Endothelial cell of umbilical vein (primary cell): ENCODE results near the gene CYP46A1. TPM values are rescaled to one million over a fixed set of nuclear protein-coding genes. Genes with fewer than 3 reads are reported as not detected.

Source experiments
- BruUV-seq: library from RNA; stranded (reverse); fragments of 400-500 nt; replicated peaks from 2 replicates; lab custom pipeline; 2021; lab: Mats Ljungman, UMichigan
- CTCF ChIA-PET: fragments of 300-600, 350-600 bp; sonication (Branson Sonifier 250); formaldehyde crosslinking; loops from one replicate; lab custom pipeline; 2021; ENCODE audit warnings: antibody characterized with exemption, inconsistent platforms; lab: Charles Lee
- POLR2A ChIA-PET: fragments of 300-600, 350-600 bp; sonication (Branson Sonifier 250); formaldehyde crosslinking; loops from one replicate; lab custom pipeline; 2021; ENCODE audit warnings: antibody characterized with exemption, inconsistent platforms; lab: Charles Lee
- DNase-seq: peaks from one replicate; pipeline ENCODE4 v3.0.0-alpha.2; 2011; ENCODE audit warnings: low read depth, low spot score
- FAIRE-seq: peaks from 2 replicates; lab custom pipeline; 2011; peaks lifted over from hg19 to GRCh38; lab: Jason Lieb, UNC
- H2AFZ ChIP-seq: 2 replicates; pipeline ENCODE4 v1.6.0; 2012; ENCODE audit warnings: low read depth, low read length, control low read depth, inconsistent platforms
- H3K27ac ChIP-seq: 2 replicates; pipeline ENCODE4 v1.5.1; 2011; ENCODE audit warnings: low read depth, mild to moderate bottlenecking, control low read depth, low read length, moderate library complexity; ENCODE audit not compliant: insufficient read depth
- H3K27me3 ChIP-seq, 2 experiments: 2 replicates each; pipeline versions ENCODE4 v1.6.0 to v1.6.1; 2011; ENCODE audit warnings: low read length in 2 of 2, mixed read lengths in 1 of 2; ENCODE audit not compliant: control insufficient read depth in 2 of 2, insufficient read depth in 2 of 2
- H3K36me3 ChIP-seq, 2 experiments: 2 replicates in 1 of 2; 3 replicates in 1 of 2; pipeline ENCODE4 v1.5.1; 2011; ENCODE audit warnings: low read length in 2 of 2, mild to moderate bottlenecking in 1 of 2, moderate library complexity in 1 of 2; ENCODE audit not compliant: control insufficient read depth in 2 of 2, insufficient read depth in 2 of 2; ENCODE audit errors: extremely low read depth in 1 of 2
- H3K4me1 ChIP-seq: 3 replicates; pipeline ENCODE4 v1.5.1; 2011; ENCODE audit warnings: mild to moderate bottlenecking, low read length; ENCODE audit not compliant: control insufficient read depth, insufficient read depth; ENCODE audit errors: extremely low read depth
- H3K4me2 ChIP-seq: 2 replicates; pipeline ENCODE4 v1.6.1; 2011; ENCODE audit warnings: low read length, control low read depth, mixed read lengths; ENCODE audit not compliant: insufficient read depth
- H3K4me3 ChIP-seq, 3 experiments: fragments of 200-600 bp in 1 of 3; sonication (generic), shearing (Covaris generic) in 1 of 3; replicated peaks in 1 of 3; 2 replicates each; pipeline ENCODE4 v1.5.1; 2011 to 2016; ENCODE audit warnings: control low read depth in 3 of 3, low read length in 3 of 3, mild to moderate bottlenecking in 2 of 3, inconsistent platforms in 1 of 3, low read depth in 1 of 3, moderate library complexity in 1 of 3; ENCODE audit not compliant: insufficient read depth in 1 of 3
- H3K79me2 ChIP-seq: 2 replicates; pipeline ENCODE4 v1.6.0; 2012; ENCODE audit warnings: low read length, inconsistent platforms; ENCODE audit not compliant: control insufficient read depth, insufficient read depth
- H3K9ac ChIP-seq: replicated peaks from 2 replicates; pipeline ENCODE3; 2011; ENCODE audit warnings: low read length, control low read depth; ENCODE audit not compliant: insufficient read depth; ENCODE audit errors: extremely low read depth
- H3K9me1 ChIP-seq: replicated peaks from 3 replicates; pipeline ENCODE4 v1.6.0; 2011; ENCODE audit warnings: mild to moderate bottlenecking, low read length; ENCODE audit not compliant: control insufficient read depth, insufficient read depth; ENCODE audit errors: extremely low read depth
- H3K9me3 ChIP-seq: replicated peaks from 2 replicates; pipeline ENCODE4 v1.5.1; 2012; ENCODE audit warnings: low read length, inconsistent platforms; ENCODE audit not compliant: control insufficient read depth, insufficient read depth
- H4K20me1 ChIP-seq: replicated peaks from 2 replicates; pipeline ENCODE3; 2011; ENCODE audit warnings: mild to moderate bottlenecking, low read length; ENCODE audit not compliant: control insufficient read depth, insufficient read depth; ENCODE audit errors: extremely low read depth
- CTCF ChIP-seq, 2 donors: IDR thresholded peaks; 1 replicate in 1 of 2; 2 replicates in 1 of 2; pipeline ENCODE4 v1.5.1; 2011; ENCODE audit warnings: low read length in 2 of 2, mild to moderate bottlenecking in 2 of 2, moderate library complexity in 2 of 2, control low read depth in 1 of 2, inconsistent platforms in 1 of 2, low read depth in 1 of 2; ENCODE audit not compliant: insufficient read depth in 1 of 2; ENCODE audit errors: extremely low read depth in 1 of 2
- EZH2 ChIP-seq: IDR thresholded peaks from 2 replicates; pipeline ENCODE4 v1.6.1; 2012; ENCODE audit warnings: borderline replicate concordance, low read depth, mild to moderate bottlenecking, moderate library complexity, low read length, inconsistent platforms; ENCODE audit not compliant: severe bottlenecking
- JUN ChIP-seq: IDR thresholded peaks from 2 replicates; pipeline ENCODE4 v1.6.1; 2011; ENCODE audit warnings: borderline replicate concordance, low read depth; ENCODE audit not compliant: insufficient read length, insufficient read depth
- POLR2AphosphoS5 ChIP-seq: IDR thresholded peaks from 2 replicates; pipeline ENCODE4 v1.6.1; 2012; ENCODE audit warnings: low read depth, mild to moderate bottlenecking, control low read depth, low read length, moderate library complexity; ENCODE audit not compliant: insufficient read depth
- dilution Hi-C: fragments of 300-500 bp; cut with MboI; formaldehyde crosslinking; loops from one replicate; pipeline ENCODE4 v1.15.0; 2019; ENCODE audit warnings: low sequenced_read_pairs; ENCODE audit not compliant: extremely low pct_ligation_motif_present
- intact Hi-C: fragments of 100-400 bp; cut with micrococcal nuclease; formaldehyde crosslinking; loops from one replicate; pipeline ENCODE4 v1.10.0; 2022
- polyA plus RNA-seq, 4 experiments: library from polyadenylated mRNA; depleted of rRNA in 3 of 4; stranded (reverse) in 3 of 4; unstranded in 1 of 4; fragments of >200 nt; gene quantifications; 2 replicates each; pipeline versions ENCODE4 v1.2.1 to v1.2.3, GENCODE V29; 2011 to 2012; ENCODE audit warnings: missing spikeins in 1 of 4
- total RNA-seq: library from RNA; stranded (reverse); gene quantifications from 2 replicates; pipeline ENCODE4 v1.2.3, GENCODE V29; 2021
- TF ChIP-seq, protein P1 (sequence below): IDR thresholded peaks from 2 replicates; pipeline ENCODE4 v1.6.1; 2011; ENCODE audit not compliant: insufficient read depth, insufficient read length

CYP46A1 gene
- total and polyA plus RNA-seq, 2 donors (not counting 3 experiments of a cell fraction or from before 2014, with no cell fraction given), result 0.03 to 0.24 TPM

- no TSS peak for BruUV-seq
- dilution Hi-C loops, result no loop called here
- no peak for DNase-seq
Observed at GRCh38 chr14:99747582-99748330, 63.7 kb downstream of the CYP46A1 start.

More at GRCh38 chr14:99747582-99748330, 63.7 kb downstream of the CYP46A1 start:
- Histone ChIP-seq H3K27ac (no peak overlapping the region), H3K9me1 (no peaks in the 10 kb centered on the region), H4K20me1 (no peaks in the 10 kb centered on the region), H3K9me3 (no peaks in the 10 kb centered on the region), H3K27me3 (no peaks in the 10 kb centered on the region), H3K79me2 (no peaks in the 10 kb centered on the region), H3K4me2 (no peak overlapping the region), H3K9ac (no peak overlapping the region), H3K4me1 (peaks cover 44% of the 10 kb centered on the region), H2AFZ (no peak overlapping the region), H3K4me3 (no peak overlapping the region), H3K36me3 (no peaks in the 10 kb centered on the region)
- POLR2A ChIA-PET, result no interaction called here
- CTCF ChIA-PET, result interaction anchor here (1.4 kb wide), 1 partner anchor 44 kb away, joined by 3 read pairs; no protein-coding TSS in a partner anchor
- TF ChIP-seq, protein P1, sequence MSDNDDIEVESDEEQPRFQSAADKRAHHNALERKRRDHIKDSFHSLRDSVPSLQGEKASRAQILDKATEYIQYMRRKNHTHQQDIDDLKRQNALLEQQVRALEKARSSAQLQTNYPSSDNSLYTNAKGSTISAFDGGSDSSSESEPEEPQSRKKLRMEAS, result no peak
- TF ChIP-seq POLR2AphosphoS5 (no peak), EZH2 (no peak), CTCF (IDR thresholded peaks at IDR 0.05; ENCODE audit: extremely low read depth in 1 of 2, insufficient read depth in 1 of 2, low read depth in 1 of 2, low read length in 2 of 2) (no peak), JUN (no peak)
- intact Hi-C loops, result no loop called here
- FAIRE-seq, result no peak
